ENCODE measurements around the gene ANKRD28.

DNA sequence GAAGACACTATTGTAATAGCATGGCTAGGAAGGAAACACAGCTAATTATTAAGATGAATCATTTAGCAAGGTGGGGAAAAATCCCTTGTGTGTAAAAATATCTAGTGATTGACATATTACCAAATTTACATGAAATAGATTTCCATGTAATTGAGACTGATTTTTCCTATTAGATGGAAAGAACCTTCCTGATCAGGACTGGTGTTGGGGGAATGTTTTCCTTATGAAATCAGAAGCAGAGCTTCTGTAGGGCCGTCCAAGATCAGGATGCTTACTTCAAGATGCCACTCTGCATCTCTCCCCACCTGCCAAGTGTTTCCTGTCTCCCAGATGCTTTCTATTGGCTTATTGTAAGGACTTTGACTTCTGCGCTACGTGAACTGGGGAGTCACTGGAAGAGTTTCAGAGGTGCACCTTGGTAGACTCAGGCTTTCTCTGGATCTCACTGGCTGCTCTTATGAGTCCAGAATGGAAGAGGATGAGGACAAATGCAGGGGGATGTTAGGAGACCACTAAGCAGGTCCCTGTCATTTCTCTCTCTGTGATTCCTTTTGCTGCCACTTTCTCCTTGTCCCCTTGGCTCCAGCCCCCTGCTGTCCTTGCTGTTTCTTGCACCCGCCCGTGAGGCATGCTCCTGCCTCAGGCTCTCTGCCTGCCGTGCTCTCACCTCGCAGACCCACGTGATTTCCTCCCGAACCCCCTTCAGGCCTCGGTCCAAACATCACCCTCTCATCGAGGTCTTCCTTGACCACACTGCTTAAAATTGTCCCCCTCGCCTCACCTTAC is 166.2 kb downstream of the ANKRD28 start:
- TF ChIP-seq, protein P1, sequence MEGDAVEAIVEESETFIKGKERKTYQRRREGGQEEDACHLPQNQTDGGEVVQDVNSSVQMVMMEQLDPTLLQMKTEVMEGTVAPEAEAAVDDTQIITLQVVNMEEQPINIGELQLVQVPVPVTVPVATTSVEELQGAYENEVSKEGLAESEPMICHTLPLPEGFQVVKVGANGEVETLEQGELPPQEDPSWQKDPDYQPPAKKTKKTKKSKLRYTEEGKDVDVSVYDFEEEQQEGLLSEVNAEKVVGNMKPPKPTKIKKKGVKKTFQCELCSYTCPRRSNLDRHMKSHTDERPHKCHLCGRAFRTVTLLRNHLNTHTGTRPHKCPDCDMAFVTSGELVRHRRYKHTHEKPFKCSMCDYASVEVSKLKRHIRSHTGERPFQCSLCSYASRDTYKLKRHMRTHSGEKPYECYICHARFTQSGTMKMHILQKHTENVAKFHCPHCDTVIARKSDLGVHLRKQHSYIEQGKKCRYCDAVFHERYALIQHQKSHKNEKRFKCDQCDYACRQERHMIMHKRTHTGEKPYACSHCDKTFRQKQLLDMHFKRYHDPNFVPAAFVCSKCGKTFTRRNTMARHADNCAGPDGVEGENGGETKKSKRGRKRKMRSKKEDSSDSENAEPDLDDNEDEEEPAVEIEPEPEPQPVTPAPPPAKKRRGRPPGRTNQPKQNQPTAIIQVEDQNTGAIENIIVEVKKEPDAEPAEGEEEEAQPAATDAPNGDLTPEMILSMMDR (IDR thresholded peaks at IDR 0.05): no peak
- no peak for TF ChIP-seq POLR2A (IDR thresholded peaks at IDR 0.05)
